ENCODE measurements around the gene CYB5A. TPM values are rescaled to one million over a fixed set of nuclear protein-coding genes. Genes with fewer than 3 reads are reported as not detected.

The CYB5A gene
- total and polyA plus RNA-seq, 2 of the 8 experiments (the other 6 are each of a cell fraction or from before 2014, with no cell fraction given) = 154 to 195 TPM

- TF ChIP-seq GABPA (IDR thresholded peaks at IDR 0.05; ENCODE audit: borderline replicate concordance, insufficient read depth, low read length) (no peak), YY1 (IDR thresholded peaks at IDR 0.05; ENCODE audit: low read depth, low read length) (no peak), CTCF (IDR thresholded peaks at IDR 0.05; ENCODE audit: control extremely low read depth in 1 of 3, insufficient read depth in 1 of 3, low read depth in 1 of 3, low read length in 3 of 3) (no peak)
Observed at GRCh38 chr18:74283646-74284045, 8.1 kb downstream of the CYB5A start (continued).

Data from H1 (cell line).